ENCODE results near the gene TRMT1.

Gene TRMT1

GRCh38 chr19:13055213-13056051, 61.1 kb downstream of the TRMT1 start:
- no peak for DNase-seq (ENCODE audit: low read depth in 2 of 2)
